GM12878 (cell line): ENCODE measurements around the gene MAP1S. TPM values are rescaled to one million over a fixed set of nuclear protein-coding genes. Genes with fewer than 3 reads are reported as not detected.

Experiments used
- BCL11A ChIP-seq: IDR thresholded peaks from 2 replicates; pipeline ENCODE4 v1.6.1; 2011; ENCODE audit warnings: low read depth, low read length
- BMI1 ChIP-seq: fragments of 450-650 bp; IDR thresholded peaks from 2 replicates; pipeline ENCODE4 v1.6.1; 2016; ENCODE audit warnings: mild to moderate bottlenecking, moderate library complexity, borderline replicate concordance
- CREM ChIP-seq: IDR thresholded peaks from 2 replicates; pipeline ENCODE4 v1.6.1; 2014; ENCODE audit warnings: antibody characterized with exemption, low read depth
- DPF2 ChIP-seq: fragments of 450-650 bp; IDR thresholded peaks from 2 replicates; pipeline ENCODE4 v1.6.1; 2017; ENCODE audit warnings: mild to moderate bottlenecking
- EGR1 ChIP-seq, 2 experiments: IDR thresholded peaks; 1 replicate in 1 of 2; 2 replicates in 1 of 2; pipeline ENCODE4 v1.6.1; 2011 to 2012; ENCODE audit warnings: low read depth in 2 of 2, low read length in 2 of 2, borderline replicate concordance in 1 of 2, mild to moderate bottlenecking in 1 of 2, moderate library complexity in 1 of 2
- FOXK2 ChIP-seq: fragments of 450-650 bp; IDR thresholded peaks from 2 replicates; pipeline ENCODE4 v1.6.1; 2017; ENCODE audit warnings: mild to moderate bottlenecking, moderate library complexity
- IKZF1 ChIP-seq: fragments of 450-650 bp; conservative IDR thresholded peaks from 2 replicates; pipeline ENCODE4 v1.6.1; 2017; ENCODE audit warnings: antibody characterized with exemption, mild to moderate bottlenecking
- IKZF2 ChIP-seq, 2 experiments: fragments of 450-650 bp; IDR thresholded peaks; 2 replicates each; pipeline ENCODE4 v1.6.1; 2017; ENCODE audit warnings: mild to moderate bottlenecking in 2 of 2, moderate library complexity in 2 of 2
- MEF2A ChIP-seq: IDR thresholded peaks from 2 replicates; pipeline ENCODE4 v1.6.1; 2011; ENCODE audit warnings: low read depth, mild to moderate bottlenecking, low read length, moderate library complexity; ENCODE audit not compliant: insufficient read depth
- MEF2B ChIP-seq: fragments of 450-650 bp; IDR thresholded peaks from 2 replicates; pipeline ENCODE4 v1.6.1; 2018; ENCODE audit warnings: mild to moderate bottlenecking, moderate library complexity; ENCODE audit not compliant: partially characterized antibody, poor library complexity, severe bottlenecking
- MTA2 ChIP-seq: fragments of 450-650 bp; IDR thresholded peaks from 2 replicates; pipeline ENCODE4 v1.6.1; 2016; ENCODE audit warnings: low read depth, mild to moderate bottlenecking, moderate library complexity
- NFYA ChIP-seq: IDR thresholded peaks from 2 replicates; pipeline ENCODE4 v1.6.1; 2011; ENCODE audit warnings: low read depth, mild to moderate bottlenecking, low read length, improper control_type of control experiment, borderline replicate concordance
- NR2F1 ChIP-seq: fragments of 450-650 bp; conservative IDR thresholded peaks from 2 replicates; pipeline ENCODE4 v1.6.1; 2017; ENCODE audit warnings: mild to moderate bottlenecking
- PAX5 ChIP-seq: IDR thresholded peaks from 2 replicates; pipeline ENCODE4 v1.6.1; 2011; ENCODE audit warnings: low read depth, low read length, borderline replicate concordance
- POLR2A ChIP-seq: IDR thresholded peaks from 2 replicates; pipeline ENCODE4 v1.6.1; 2011; ENCODE audit warnings: low read depth, mild to moderate bottlenecking, low read length
- RCOR1 ChIP-seq: conservative IDR thresholded peaks from 2 replicates; pipeline ENCODE4 v1.6.1; 2012; ENCODE audit warnings: low read depth, low read length, improper control_type of control experiment
- SP1 ChIP-seq: IDR thresholded peaks from one replicate; pipeline ENCODE4 v1.6.1; 2011; ENCODE audit warnings: low read depth, low read length
- SPI1 ChIP-seq: IDR thresholded peaks from 2 replicates; pipeline ENCODE4 v1.6.1; 2011; ENCODE audit warnings: low read depth, mild to moderate bottlenecking, low read length, moderate library complexity, borderline replicate concordance; ENCODE audit not compliant: insufficient read depth
- TCF12 ChIP-seq: IDR thresholded peaks from 2 replicates; pipeline ENCODE4 v1.6.1; 2011; ENCODE audit warnings: low read depth, mild to moderate bottlenecking, low read length
- YY1 ChIP-seq: IDR thresholded peaks from 2 replicates; pipeline ENCODE4 v1.6.1; 2011; ENCODE audit warnings: low read depth, mild to moderate bottlenecking, low read length
- polyA plus RNA-seq, 11 experiments: library from polyadenylated mRNA; depleted of rRNA in 4 of 11; unstranded in 6 of 11; stranded (reverse) in 5 of 11; fragments of >200 nt; fragmentation: Nextera tagmentation in 4 of 11; fragmentation: Illumina TruSeq in 1 of 11; extraction: Ambion mirVana in 4 of 11; extraction: Trizol in 1 of 11; gene quantifications; 1 replicate in 1 of 11; 2 replicates in 10 of 11; pipeline versions ENCODE4 v1.2.1 to v1.2.3, GENCODE V29; 2011 to 2016; ENCODE audit warnings: inconsistent platforms in 2 of 11, missing spikeins in 2 of 11, low read depth in 1 of 11
- total RNA-seq, 4 experiments: library from RNA; depleted of rRNA in 3 of 4; stranded (reverse); fragments of >200 nt in 3 of 4; fragmentation: Illumina TruSeq in 1 of 4; extraction: Trizol in 1 of 4; gene quantifications; 2 replicates each; pipeline versions ENCODE4 v1.2.1 to v1.2.3, GENCODE V29; 2013 to 2021
- TF ChIP-seq, protein P1 (sequence below): fragments of 450-650 bp; IDR thresholded peaks from 2 replicates; pipeline ENCODE4 v1.6.1; 2017; ENCODE audit warnings: low read depth, mild to moderate bottlenecking, moderate library complexity
- TF ChIP-seq, protein P2 (sequence below): IDR thresholded peaks from 2 replicates; pipeline ENCODE4 v1.6.1; 2011; ENCODE audit warnings: borderline replicate concordance, low read depth, mild to moderate bottlenecking, moderate library complexity, low read length; ENCODE audit not compliant: insufficient read depth, poor library complexity, severe bottlenecking

Gene MAP1S
- total and polyA plus RNA-seq, 10 of the 15 experiments (the other 5 are each of a cell fraction or from before 2014, with no cell fraction given), result 2.1 to 63.9 (median 15.0) TPM

DNA sequence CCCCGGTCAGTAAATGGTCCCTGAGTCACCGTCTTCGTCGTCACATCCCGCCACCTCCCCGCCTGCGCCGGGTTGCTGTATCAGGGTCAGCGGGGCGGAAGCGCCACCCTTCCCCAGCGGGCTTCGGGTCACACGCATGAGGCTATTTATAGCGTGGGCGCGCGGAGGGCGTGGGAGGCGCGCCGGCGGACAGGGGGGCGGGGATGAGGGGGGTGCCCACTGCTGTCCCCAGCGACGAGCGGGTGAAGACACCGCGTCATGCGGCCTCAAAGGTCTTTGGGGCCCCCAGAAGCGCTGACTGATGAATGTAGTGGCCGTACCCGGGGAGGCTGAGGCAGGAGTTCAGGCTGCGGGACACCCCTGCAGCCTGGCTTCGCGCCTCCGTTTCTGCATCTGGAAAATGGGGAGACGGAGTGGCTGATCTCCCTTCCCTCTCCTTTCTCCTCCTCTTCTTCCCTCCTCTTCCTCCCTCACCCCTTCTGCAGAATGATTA is 39.0 kb upstream of the MAP1S start (continued):
- peak; percentile 46; the same call in 1 of the 2 replicates for TF ChIP-seq MTA2
- TF ChIP-seq RCOR1, result no peak
- no peak for TF ChIP-seq NFYA
- peak; percentile 35 to 37; a peak in 2 of 4 replicates for TF ChIP-seq IKZF2 (IDR thresholded peaks at IDR 0.05)
- TF ChIP-seq IKZF1, result 0 out of 2 replicates have a peak, but pooled peaks have one; percentile 37
- 0 out of 2 replicates have a peak, but pooled peaks have one; percentile 19 for TF ChIP-seq YY1
- peak; percentile 44; the same call in 1 of the 2 replicates for TF ChIP-seq DPF2
- TF ChIP-seq POLR2A, result peak; percentile 49
- no peak; the same call in 1 of the 2 replicates for TF ChIP-seq BCL11A
- peak; percentile 98 for TF ChIP-seq NR2F1
- TF ChIP-seq FOXK2, result no peak
- peak; percentile 79 for TF ChIP-seq MEF2B
- TF ChIP-seq SP1, result peak; percentile 54
- TF ChIP-seq TCF12, result 0 out of 2 replicates have a peak, but pooled peaks have one; percentile 22
- TF ChIP-seq SPI1, result peak; percentile 31; the same call in 1 of the 2 replicates
- TF ChIP-seq MEF2A, result peak; percentile 90
- TF ChIP-seq, protein P1, sequence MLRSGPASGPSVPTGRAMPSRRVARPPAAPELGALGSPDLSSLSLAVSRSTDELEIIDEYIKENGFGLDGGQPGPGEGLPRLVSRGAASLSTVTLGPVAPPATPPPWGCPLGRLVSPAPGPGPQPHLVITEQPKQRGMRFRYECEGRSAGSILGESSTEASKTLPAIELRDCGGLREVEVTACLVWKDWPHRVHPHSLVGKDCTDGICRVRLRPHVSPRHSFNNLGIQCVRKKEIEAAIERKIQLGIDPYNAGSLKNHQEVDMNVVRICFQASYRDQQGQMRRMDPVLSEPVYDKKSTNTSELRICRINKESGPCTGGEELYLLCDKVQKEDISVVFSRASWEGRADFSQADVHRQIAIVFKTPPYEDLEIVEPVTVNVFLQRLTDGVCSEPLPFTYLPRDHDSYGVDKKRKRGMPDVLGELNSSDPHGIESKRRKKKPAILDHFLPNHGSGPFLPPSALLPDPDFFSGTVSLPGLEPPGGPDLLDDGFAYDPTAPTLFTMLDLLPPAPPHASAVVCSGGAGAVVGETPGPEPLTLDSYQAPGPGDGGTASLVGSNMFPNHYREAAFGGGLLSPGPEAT, result no peak
- TF ChIP-seq, protein P2, sequence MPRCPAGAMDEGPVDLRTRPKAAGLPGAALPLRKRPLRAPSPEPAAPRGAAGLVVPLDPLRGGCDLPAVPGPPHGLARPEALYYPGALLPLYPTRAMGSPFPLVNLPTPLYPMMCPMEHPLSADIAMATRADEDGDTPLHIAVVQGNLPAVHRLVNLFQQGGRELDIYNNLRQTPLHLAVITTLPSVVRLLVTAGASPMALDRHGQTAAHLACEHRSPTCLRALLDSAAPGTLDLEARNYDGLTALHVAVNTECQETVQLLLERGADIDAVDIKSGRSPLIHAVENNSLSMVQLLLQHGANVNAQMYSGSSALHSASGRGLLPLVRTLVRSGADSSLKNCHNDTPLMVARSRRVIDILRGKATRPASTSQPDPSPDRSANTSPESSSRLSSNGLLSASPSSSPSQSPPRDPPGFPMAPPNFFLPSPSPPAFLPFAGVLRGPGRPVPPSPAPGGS, result peak; percentile 25
- TF ChIP-seq EGR1 (IDR thresholded peaks at IDR 0.05; ENCODE audit: borderline replicate concordance in 1 of 2, low read depth in 2 of 2, low read length in 2 of 2), result peak in 1 of 2 experiments; percentile 94; a peak in 2 of 3 replicates
- peak; percentile 23; the same call in 1 of the 2 replicates for TF ChIP-seq BMI1
- TF ChIP-seq PAX5, result peak; percentile 66
- peak; percentile 59 for TF ChIP-seq CREM
- TF ChIP-seq, all 136 proteins: peak for 22
